ENCODE data around the gene CABS1. TPM values are rescaled to one million over a fixed set of nuclear protein-coding genes. Genes with fewer than 3 reads are reported as not detected.

CABS1 gene
- total and polyA plus RNA-seq, 2 donors (not counting 3 experiments of a cell fraction or from before 2014, with no cell fraction given), result not detected

- FAIRE-seq, result no peak
- intact Hi-C loops (cut with micrococcal nuclease), result no loop called here
- Histone ChIP-seq H3K79me2 (ENCODE audit: control insufficient read depth, insufficient read depth, low read length) (no peaks in the 10 kb centered on the region), H3K9me3 (replicated peaks; ENCODE audit: control insufficient read depth, insufficient read depth, low read length) (no peaks in the 10 kb centered on the region), H4K20me1 (replicated peaks; ENCODE audit: control insufficient read depth, extremely low read depth, insufficient read depth, low read length) (no peaks in the 10 kb centered on the region), H3K9me1 (replicated peaks; ENCODE audit: control insufficient read depth, extremely low read depth, insufficient read depth, low read length) (no peaks in the 10 kb centered on the region), H3K27me3 (ENCODE audit: control insufficient read depth in 2 of 2, insufficient read depth in 2 of 2, low read length in 2 of 2) (no peaks in the 10 kb centered on the region), H3K4me3 (replicated peaks in 1 of 3; ENCODE audit: insufficient read depth in 1 of 3, low read depth in 1 of 3, low read length in 3 of 3) (no peak within 1 kb of the TSS), H3K4me2 (ENCODE audit: insufficient read depth, low read length) (no peak within 1 kb of the TSS), H3K27ac (ENCODE audit: insufficient read depth, low read depth, low read length) (no peak within 1 kb of the TSS), H2AFZ (ENCODE audit: low read depth, low read length) (no peak within 1 kb of the TSS), H3K36me3 (ENCODE audit: control insufficient read depth in 2 of 2, extremely low read depth in 1 of 2, insufficient read depth in 2 of 2, low read length in 2 of 2) (no peaks in the 10 kb centered on the region), H3K4me1 (ENCODE audit: control insufficient read depth, extremely low read depth, insufficient read depth, low read length) (no peaks in the 10 kb centered on the region), H3K9ac (replicated peaks; ENCODE audit: extremely low read depth, insufficient read depth, low read length) (no peak within 1 kb of the TSS)
- POLR2A ChIA-PET, result no interaction called here
- dilution Hi-C loops (cut with MboI; ENCODE audit: extremely low pct_ligation_motif_present, low sequenced_read_pairs), result no loop called here
- TF ChIP-seq MAX (IDR thresholded peaks at IDR 0.05; ENCODE audit: insufficient read depth, insufficient read length) (no peak), EZH2 (IDR thresholded peaks at IDR 0.05; ENCODE audit: borderline replicate concordance, low read depth, low read length, severe bottlenecking) (no peak), GATA2 (IDR thresholded peaks at IDR 0.05; ENCODE audit: insufficient read depth, insufficient read length, low read depth, low read length) (no peak), POLR2AphosphoS5 (IDR thresholded peaks at IDR 0.05; ENCODE audit: insufficient read depth, low read depth, low read length) (no peak), JUN (IDR thresholded peaks at IDR 0.05; ENCODE audit: borderline replicate concordance, insufficient read depth, insufficient read length, low read depth) (no peak)
- CTCF ChIA-PET, result no interaction called here
- BruUV-seq (replicated peaks), result no TSS peak
- peak; percentile 12 for DNase-seq (ENCODE audit: low read depth, low spot score)
These were observed 48.0 kb downstream of the CABS1 start, which contains the start of gene SMR3B for GRCh38 chr4:70382691-70383181. TSS of gene SMR3B (plus strand) at chr4:70383131. CDS start at chr4:70384511, 1,380 bp downstream.

Other genes with a start within 250 kb of the CABS1 start
- gene PRR27, start 180.7 kb upstream of the CABS1 start, total RNA-seq, result not detected in 2 replicates
- gene PRR27, start 180.7 kb upstream of the CABS1 start, polyA plus RNA-seq, result not detected in 2 replicates
- gene ODAM, start 139.3 kb upstream of the CABS1 start, total RNA-seq, result not detected in 2 replicates
- not detected in 2 replicates for gene ODAM, start 139.3 kb upstream of the CABS1 start, polyA plus RNA-seq
- gene FDCSP, start 108.9 kb upstream of the CABS1 start, total RNA-seq, result not detected in 2 replicates
- not detected in 2 replicates for gene FDCSP, start 108.9 kb upstream of the CABS1 start, polyA plus RNA-seq
- gene CSN3, start 92.4 kb upstream of the CABS1 start, total RNA-seq, result not detected in 2 replicates
- gene CSN3, start 92.4 kb upstream of the CABS1 start, polyA plus RNA-seq, result not detected in 2 replicates
- not detected in 2 replicates for gene SMR3A, start 25.8 kb downstream of the CABS1 start, total RNA-seq
- gene SMR3A, start 25.8 kb downstream of the CABS1 start, polyA plus RNA-seq, result not detected in 2 replicates
- not detected in 2 replicates for gene SMR3B, start 48.1 kb downstream of the CABS1 start, total RNA-seq
- gene SMR3B, start 48.1 kb downstream of the CABS1 start, polyA plus RNA-seq, result not detected in 2 replicates
- gene OPRPN, start 63.0 kb downstream of the CABS1 start, total RNA-seq, result not detected in 2 replicates
- not detected in 2 replicates for gene OPRPN, start 63.0 kb downstream of the CABS1 start, polyA plus RNA-seq
- gene MUC7, start 137.2 kb downstream of the CABS1 start, total RNA-seq, result not detected in 2 replicates
- gene MUC7, start 137.2 kb downstream of the CABS1 start, polyA plus RNA-seq, result not detected in 2 replicates
- gene AMTN, start 183.6 kb downstream of the CABS1 start, total RNA-seq, result not detected in 2 replicates
- 0.95 and 1.2 TPM in 2 replicates for gene AMTN, start 183.6 kb downstream of the CABS1 start, polyA plus RNA-seq